G401.6 (cell line): ENCODE results near the gene TSPAN7.

Experiments used
- FAIRE-seq: peaks from 2 replicates; lab custom pipeline; 2012; peaks lifted over from hg19 to GRCh38; lab: Jason Lieb, UNC

The TSPAN7 gene

GRCh38 chrX:38694394-38694793, 133.1 kb downstream of the TSPAN7 start:
- FAIRE-seq: no peak

- FAIRE-seq: no peak
These were observed 136.1 kb downstream of the TSPAN7 start for GRCh38 chrX:38697461-38697860.

- no peak for FAIRE-seq
These were observed 137.8 kb downstream of the TSPAN7 start for GRCh38 chrX:38699121-38699520.

GRCh38 chrX:38699696-38700095, 138.4 kb downstream of the TSPAN7 start:
- FAIRE-seq: no peak

GRCh38 chrX:38701073-38701472, 139.7 kb downstream of the TSPAN7 start:
- no peak for FAIRE-seq

- FAIRE-seq: no peak
These were observed 143.0 kb downstream of the TSPAN7 start for GRCh38 chrX:38704146-38704882.

- FAIRE-seq: peak; percentile 80
These were observed 156.5 kb downstream of the TSPAN7 start for GRCh38 chrX:38717871-38718270.

- no peak for FAIRE-seq
These were observed 157.0 kb downstream of the TSPAN7 start for GRCh38 chrX:38718311-38718710.

GRCh38 chrX:38726612-38727011, 165.3 kb downstream of the TSPAN7 start:
- no peak for FAIRE-seq

GRCh38 chrX:38727668-38728067, 166.3 kb downstream of the TSPAN7 start:
- no peak for FAIRE-seq

- no peak for FAIRE-seq
These were observed 171.5 kb downstream of the TSPAN7 start for GRCh38 chrX:38732866-38733265.
